CD14-positive monocyte (primary cell): ENCODE measurements around the gene EXOC3L4. TPM values are rescaled to one million over a fixed set of nuclear protein-coding genes. Genes with fewer than 3 reads are reported as not detected.
"Not testable (repeated sequence)": the region's sequence is repeated elsewhere in the genome, so short reads cannot be mapped to it uniquely, and the experiment has no call there.

Experiments used
- DNase-seq, 3 donors: peaks; one replicate each; pipeline ENCODE4 v3.0.0-alpha.2; 2011 to 2022
- H2AFZ ChIP-seq: 2 replicates; pipeline ENCODE4 v1.6.0; 2012; ENCODE audit warnings: mild to moderate bottlenecking, low read depth, low read length, inconsistent platforms; ENCODE audit not compliant: insufficient read depth, poor library complexity, severe bottlenecking
- H3K27ac ChIP-seq, 2 donors: 1 replicate in 1 of 2; 2 replicates in 1 of 2; pipeline ENCODE4 v1.5.1; 2012 to 2013; ENCODE audit warnings: low read length in 2 of 2, control low read depth in 1 of 2, inconsistent platforms in 1 of 2, low read depth in 1 of 2, mild to moderate bottlenecking in 1 of 2
- H3K27me3 ChIP-seq, 2 donors: one replicate each; pipeline versions ENCODE4 v1.6.0 to v1.6.1; 2011 to 2013; ENCODE audit warnings: low read length in 2 of 2; ENCODE audit not compliant: control insufficient read depth in 2 of 2, insufficient read depth in 2 of 2
- H3K36me3 ChIP-seq, 2 donors: replicated peaks in 1 of 2; 1 replicate in 1 of 2; 2 replicates in 1 of 2; pipeline versions ENCODE4 v1.5.1 to v1.6.1; 2012 to 2013; ENCODE audit warnings: low read length in 2 of 2, control low read depth in 1 of 2, inconsistent platforms in 1 of 2, mild to moderate bottlenecking in 1 of 2; ENCODE audit not compliant: insufficient read depth in 2 of 2, control insufficient read depth in 1 of 2
- H3K4me1 ChIP-seq, 2 donors: 1 replicate in 1 of 2; 2 replicates in 1 of 2; pipeline versions ENCODE4 v1.5.1 to v1.6.1; 2012 to 2013; ENCODE audit warnings: low read length in 2 of 2, control low read depth in 1 of 2, inconsistent platforms in 1 of 2, mild to moderate bottlenecking in 1 of 2, moderate library complexity in 1 of 2; ENCODE audit not compliant: insufficient read depth in 2 of 2, control insufficient read depth in 1 of 2
- H3K4me2 ChIP-seq: replicated peaks from 2 replicates; pipeline ENCODE3; 2012; ENCODE audit warnings: low read length, moderate library complexity, mild to moderate bottlenecking; ENCODE audit not compliant: poor library complexity, severe bottlenecking; ENCODE audit errors: extremely low read depth
- H3K4me3 ChIP-seq, 3 experiments: fragments of 200-600 bp in 1 of 3; sonication (generic) in 1 of 3; replicated peaks in 1 of 3; 1 replicate in 2 of 3; 2 replicates in 1 of 3; pipeline ENCODE4 v1.5.1; 2011 to 2013; ENCODE audit warnings: low read length in 3 of 3, mild to moderate bottlenecking in 3 of 3, control low read depth in 2 of 3, low read depth in 2 of 3, inconsistent platforms in 1 of 3, moderate library complexity in 1 of 3
- H3K79me2 ChIP-seq: 2 replicates; pipeline ENCODE4 v1.6.0; 2012; ENCODE audit warnings: mild to moderate bottlenecking, control low read depth, inconsistent platforms, low read length, moderate library complexity; ENCODE audit not compliant: insufficient read depth
- H3K9ac ChIP-seq: 2 replicates; pipeline ENCODE4 v1.6.0; 2017; ENCODE audit warnings: low read length, mild to moderate bottlenecking; ENCODE audit not compliant: insufficient read depth, poor library complexity, severe bottlenecking
- H3K9me3 ChIP-seq, 2 donors: replicated peaks in 1 of 2; 1 replicate in 1 of 2; 2 replicates in 1 of 2; pipeline versions ENCODE4 v1.5.1 to v1.6.1; 2012 to 2013; ENCODE audit warnings: low read length in 2 of 2, control low read depth in 1 of 2; ENCODE audit not compliant: control insufficient read depth in 1 of 2, insufficient read depth in 1 of 2
- H4K20me1 ChIP-seq: 2 replicates; pipeline ENCODE4 v1.6.0; 2012; ENCODE audit warnings: mild to moderate bottlenecking, low read length, control low read depth, moderate library complexity; ENCODE audit not compliant: insufficient read depth
- H3K27ac Mint-ChIP-seq, 7 donors: one replicate each; pipeline ENCODE4 v1.8.0; 2020; ENCODE audit warnings: mild to moderate bottlenecking in 7 of 7, mixed read lengths in 7 of 7, moderate library complexity in 6 of 7, inconsistent platforms in 2 of 7
- H3K27me3 Mint-ChIP-seq, 3 donors: one replicate each; pipeline ENCODE4 v1.8.0; 2021 to 2022; ENCODE audit warnings: low read depth in 3 of 3, mild to moderate bottlenecking in 3 of 3, mixed read lengths in 3 of 3, moderate library complexity in 3 of 3, inconsistent platforms in 1 of 3
- H3K36me3 Mint-ChIP-seq, 2 donors: one replicate each; pipeline ENCODE4 v1.8.0; 2020; ENCODE audit warnings: mixed read lengths in 2 of 2, inconsistent platforms in 1 of 2, mild to moderate bottlenecking in 1 of 2
- H3K4me1 Mint-ChIP-seq: one replicate; pipeline ENCODE4 v1.8.0; 2020; ENCODE audit warnings: mild to moderate bottlenecking, mixed read lengths
- H3K4me3 Mint-ChIP-seq, 2 donors: one replicate each; pipeline ENCODE4 v1.8.0; 2020; ENCODE audit warnings: mild to moderate bottlenecking in 2 of 2, mixed read lengths in 2 of 2, moderate library complexity in 1 of 2
- H3K9me3 Mint-ChIP-seq, 7 donors: one replicate each; pipeline ENCODE4 v1.8.0; 2020 to 2022; ENCODE audit warnings: mixed read lengths in 7 of 7, mild to moderate bottlenecking in 6 of 7, moderate library complexity in 6 of 7, inconsistent platforms in 2 of 7
- CTCF ChIP-seq: fragments of 200-600 bp; IDR thresholded peaks from one replicate; pipeline ENCODE4 v1.8.0; 2022; ENCODE audit warnings: antibody characterized with exemption, mild to moderate bottlenecking
- WGBS: methylation state at CpG from one replicate; pipeline ENCODE4 v1.1.5; 2013; ENCODE audit warnings: missing lambda C conversion rate; ENCODE audit not compliant: insufficient coverage; 5-methylcytosine and 5-hydroxymethylcytosine counted together
- intact Hi-C, 2 donors: fragments of 100-400 bp; cut with micrococcal nuclease; formaldehyde crosslinking; loops; one replicate each; pipeline versions ENCODE4 v1.15.0 to v1.15.1; 2023
- polyA minus RNA-seq: library from RNA; depleted of rRNA, polyadenylated mRNA; stranded (reverse); fragments of >200 nt; gene quantifications from 2 replicates; pipeline ENCODE4 v1.2.3, GENCODE V29; 2012
- polyA plus RNA-seq, 3 donors: library from polyadenylated mRNA; depleted of rRNA in 1 of 3; unstranded in 2 of 3; stranded (reverse) in 1 of 3; fragments of 300-500 nt in 2 of 3; fragments of >200 nt in 1 of 3; fragmentation: Illumina TruSeq in 2 of 3; gene quantifications; 1 replicate in 2 of 3; 2 replicates in 1 of 3; pipeline ENCODE4 v1.2.3, GENCODE V29; 2012 to 2021
- total RNA-seq, 12 experiments: library from RNA in 1 of 12; stranded (reverse) in 1 of 12; fragments of 120-200 nt in 1 of 12; gene quantifications; one replicate each; pipeline ENCODE4 v1.2.4 and lab custom pipeline; 2013 to 2026; ENCODE audit warnings: mixed read lengths in 6 of 12, inconsistent platforms in 1 of 12

EXOC3L4 gene
- total RNA-seq (2013) = 0.21 TPM
- polyA plus RNA-seq (under 1 TPM in 1 of 3 donors, not detected in 2; 0.17 TPM), polyA minus RNA-seq (0.14 TPM in 1 of 2 replicates, not detected in the other), total RNA-seq (lab: John Stamatoyannopoulos, UW) (0.05 to 0.58 (median 0.17) reads per million in 11 experiments)

GRCh38 chr14:103094406-103095209 is at the start of gene EXOC3L4:
Gene EXOC3L4 (plus strand): TSS chr14:103094725. CDS start chr14:103100220, 5,495 bp downstream.
- WGBS = 68% methylated on average over 21 of the region's 23 CpGs
- H3K27me3 Mint-ChIP-seq = peaks cover 6 to 15% (median 13%) of the 10 kb centered on the region in 3 donors
- Histone ChIP-seq H4K20me1 (no peaks in the 10 kb centered on the region), H3K4me1 (peaks cover 19 to 25% of the 10 kb centered on the region in 2 donors), H3K36me3 (no peaks in the 10 kb centered on the region), H3K4me2 (peak within 1 kb of the TSS; percentile 9), H2AFZ (no peak within 1 kb of the TSS), H3K27ac (no peak within 1 kb of the TSS), H3K79me2 (no peaks in the 10 kb centered on the region), H3K9me3 (no peaks in the 10 kb centered on the region), H3K4me3 (no peak within 1 kb of the TSS), H3K27me3 (peaks cover 0 to 10% of the 10 kb centered on the region in 2 donors), H3K9ac (no peak within 1 kb of the TSS)
- H3K4me1 Mint-ChIP-seq = peaks cover 19% of the 10 kb centered on the region
- peak within 1 kb of the TSS in 1 of 2 donors; percentile 70 for H3K4me3 Mint-ChIP-seq
- intact Hi-C loops = no loop called here
- H3K9me3 Mint-ChIP-seq = peaks cover 0 to 2% (median 0%) of the 10 kb centered on the region in 7 donors
- no peak for TF ChIP-seq CTCF
- H3K36me3 Mint-ChIP-seq = no peaks in the 10 kb centered on the region
- H3K27ac Mint-ChIP-seq = no peak within 1 kb of the TSS
- peak in 1 of 3 donors; percentile 38 for DNase-seq

- Histone ChIP-seq H3K36me3 (no peaks in the 10 kb centered on the region), H3K27ac (no peak overlapping the region), H3K27me3 (no peaks in the 10 kb centered on the region), H2AFZ (no peak overlapping the region), H3K79me2 (no peaks in the 10 kb centered on the region), H3K9ac (no peak overlapping the region), H4K20me1 (peaks cover 88% of the 10 kb centered on the region), H3K4me3 (no peak overlapping the region), H3K9me3 (peaks cover 0 to 3% of the 10 kb centered on the region in 2 donors), H3K4me2 (no peak overlapping the region), H3K4me1 (no peaks in the 10 kb centered on the region)
- no peak for DNase-seq
- H3K27ac Mint-ChIP-seq = no peak overlapping the region
- H3K4me3 Mint-ChIP-seq = peak overlapping the region; percentile 42 to 72
- peaks cover 14% of the 10 kb centered on the region for H3K4me1 Mint-ChIP-seq
- peaks cover 0 to 11% (median 7%) of the 10 kb centered on the region in 7 donors for H3K9me3 Mint-ChIP-seq
- peaks cover 7 to 11% of the 10 kb centered on the region in 2 donors for H3K36me3 Mint-ChIP-seq
- no peak for TF ChIP-seq CTCF
- intact Hi-C loops = no loop called here
- H3K27me3 Mint-ChIP-seq = peaks cover 6 to 14% (median 10%) of the 10 kb centered on the region in 3 donors
- 10% methylated on average over 9 of the region's 15 CpGs for WGBS
Measured at GRCh38 chr14:103045371-103045869, 49.1 kb upstream of the EXOC3L4 start.

- H3K36me3 ChIP-seq, H3K4me3 Mint-ChIP-seq, H3K4me3 ChIP-seq, H3K27ac Mint-ChIP-seq, H3K9ac ChIP-seq, H3K79me2 ChIP-seq, H3K36me3 Mint-ChIP-seq, H3K27ac ChIP-seq, DNase-seq, H3K9me3 ChIP-seq, H3K27me3 ChIP-seq, H3K9me3 Mint-ChIP-seq, H3K4me2 ChIP-seq, H3K4me1 ChIP-seq, intact Hi-C loops, H2AFZ ChIP-seq: not testable (repeated sequence)
- Mint-ChIP-seq H3K27me3 (peaks cover 6 to 18% (median 9%) of the 10 kb centered on the region in 3 donors), H3K4me1 (peaks cover 17% of the 10 kb centered on the region)
- H4K20me1 ChIP-seq = peaks cover 87% of the 10 kb centered on the region
- WGBS = 93% methylated on average over 4 of the region's 8 CpGs
Measured at GRCh38 chr14:103047453-103047852, 47.1 kb upstream of the EXOC3L4 start.
